A673 (cell line): Measurements from ENCODE around the gene CTNNA3.

Experiments
- CTCF ChIP-seq: fragments of 300-800, 200-600 bp; sonication (generic); conservative IDR thresholded peaks from 2 replicates; pipeline ENCODE4 v1.5.1; 2017; ENCODE audit warnings: low read depth, mild to moderate bottlenecking, antibody characterized with exemption, low read length, moderate library complexity, mixed read lengths
- EZH2 ChIP-seq: fragments of 200-600 bp; sonication (generic); IDR thresholded peaks from 2 replicates; pipeline ENCODE4 v1.6.1; 2017; ENCODE audit warnings: borderline replicate concordance, low read depth, mild to moderate bottlenecking, mixed read lengths, antibody characterized with exemption, low read length; ENCODE audit not compliant: poor library complexity, severe bottlenecking

GRCh38 chr10:66514666-66515065 is 1181.3 kb downstream of the CTNNA3 start:
- TF ChIP-seq CTCF: no peak
- no peak for TF ChIP-seq EZH2
